Measurements from ENCODE around the gene SLC30A2.

- no peak for TF ChIP-seq CTCF (IDR thresholded peaks at IDR 0.05)
- TF ChIP-seq POLR2A (IDR thresholded peaks at IDR 0.05): no peak
These were observed 25.6 kb downstream of the SLC30A2 start for GRCh38 chr1:26020330-26020768.

All from esophagus squamous epithelium (tissue), 4 donors.